Measurements from ENCODE around the gene GALNT18. TPM values are rescaled to one million over a fixed set of nuclear protein-coding genes. Genes with fewer than 3 reads are reported as not detected.

Gene GALNT18
- polyA plus RNA-seq, 1 experiment = 4.8 TPM

DNA sequence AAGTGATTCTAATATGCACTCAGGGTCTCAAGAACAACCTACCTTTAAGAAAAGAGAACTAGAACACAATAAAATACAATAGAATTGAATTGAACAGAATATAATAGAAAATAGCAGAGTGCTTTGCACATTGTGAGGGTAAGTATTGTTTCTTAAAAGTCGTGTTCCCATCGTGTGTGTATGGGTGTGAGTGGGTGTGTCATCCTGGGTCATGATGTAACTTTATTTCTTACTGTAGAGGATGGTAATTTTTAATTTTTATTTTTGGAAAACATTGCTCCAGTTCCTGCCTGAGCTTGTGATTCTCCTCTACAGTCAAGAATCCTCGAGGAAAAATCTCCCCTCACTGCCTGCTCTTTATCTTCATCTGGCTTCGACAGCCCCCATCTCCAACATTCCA is 193.1 kb downstream of the GALNT18 start:
- no peak for DNase-seq (ENCODE audit: low read depth, low spot score)
- ChIA-PET POLR2A (no interaction called here), CTCF (no interaction called here)
- no peak overlapping the region for H3K4me3 ChIP-seq (ENCODE audit: low read depth, low read length)
- no peak overlapping the region for H3K27ac ChIP-seq (ENCODE audit: low read depth, low read length)
- H3K9me3 ChIP-seq (ENCODE audit: control insufficient read depth, insufficient read depth, low read length) = no peaks in the 10 kb centered on the region
- H3K27me3 ChIP-seq (ENCODE audit: control insufficient read depth, insufficient read depth, low read length) = no peaks in the 10 kb centered on the region
- TF ChIP-seq, protein P1, sequence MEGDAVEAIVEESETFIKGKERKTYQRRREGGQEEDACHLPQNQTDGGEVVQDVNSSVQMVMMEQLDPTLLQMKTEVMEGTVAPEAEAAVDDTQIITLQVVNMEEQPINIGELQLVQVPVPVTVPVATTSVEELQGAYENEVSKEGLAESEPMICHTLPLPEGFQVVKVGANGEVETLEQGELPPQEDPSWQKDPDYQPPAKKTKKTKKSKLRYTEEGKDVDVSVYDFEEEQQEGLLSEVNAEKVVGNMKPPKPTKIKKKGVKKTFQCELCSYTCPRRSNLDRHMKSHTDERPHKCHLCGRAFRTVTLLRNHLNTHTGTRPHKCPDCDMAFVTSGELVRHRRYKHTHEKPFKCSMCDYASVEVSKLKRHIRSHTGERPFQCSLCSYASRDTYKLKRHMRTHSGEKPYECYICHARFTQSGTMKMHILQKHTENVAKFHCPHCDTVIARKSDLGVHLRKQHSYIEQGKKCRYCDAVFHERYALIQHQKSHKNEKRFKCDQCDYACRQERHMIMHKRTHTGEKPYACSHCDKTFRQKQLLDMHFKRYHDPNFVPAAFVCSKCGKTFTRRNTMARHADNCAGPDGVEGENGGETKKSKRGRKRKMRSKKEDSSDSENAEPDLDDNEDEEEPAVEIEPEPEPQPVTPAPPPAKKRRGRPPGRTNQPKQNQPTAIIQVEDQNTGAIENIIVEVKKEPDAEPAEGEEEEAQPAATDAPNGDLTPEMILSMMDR (IDR thresholded peaks at IDR 0.05; ENCODE audit: low read depth, low read length) = no peak

DNA sequence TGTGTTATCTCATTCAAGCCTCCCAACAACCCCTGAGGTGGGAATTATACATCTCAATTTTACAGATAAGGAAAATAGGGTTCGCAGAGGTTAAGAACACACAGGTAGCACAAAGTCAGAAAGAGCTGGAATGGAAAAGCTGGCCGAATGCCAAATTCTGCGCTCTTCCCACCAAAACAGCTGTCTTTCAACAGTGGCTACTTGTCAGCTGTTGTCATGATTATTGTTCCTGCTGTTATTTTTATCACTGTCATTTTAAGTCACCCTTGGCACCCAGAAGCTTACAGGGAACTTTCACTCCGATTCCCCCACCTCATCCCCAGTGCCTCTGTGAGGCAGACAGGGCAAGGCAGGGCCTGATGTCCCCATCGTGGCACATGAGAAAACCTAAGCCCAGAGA is 194.3 kb downstream of the GALNT18 start:
- POLR2A ChIA-PET = no interaction called here

DNA sequence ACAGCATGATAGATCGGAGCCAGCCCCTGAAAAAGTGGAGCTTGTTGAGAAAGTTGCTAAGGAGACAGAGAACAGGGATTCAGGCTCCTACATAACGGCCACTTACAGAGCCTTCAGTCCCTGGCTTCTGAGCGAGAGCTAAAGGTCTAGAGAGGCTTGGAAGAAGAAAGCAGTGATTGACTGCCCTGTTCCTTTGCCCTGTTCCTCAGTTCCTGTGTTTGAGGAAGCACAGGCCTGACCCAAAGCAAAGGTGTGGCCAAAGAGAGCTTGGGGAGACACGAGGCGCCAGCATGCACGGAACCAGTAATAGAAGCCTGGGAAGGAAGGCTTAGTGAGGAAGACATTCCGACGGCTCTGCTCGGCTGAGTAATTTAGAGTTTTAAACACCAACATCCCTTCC is 194.7 kb downstream of the GALNT18 start:
- H3K9me3 ChIP-seq (ENCODE audit: control insufficient read depth, insufficient read depth, low read length) = no peaks in the 10 kb centered on the region
- ChIA-PET POLR2A (no interaction called here), CTCF (interaction anchor here (1.5 kb wide), 1 partner anchor 361 kb away, joined by 4 read pairs; no protein-coding TSS in a partner anchor)
- H3K27ac ChIP-seq (ENCODE audit: low read depth, low read length) = no peak overlapping the region
- no peak for DNase-seq (ENCODE audit: low read depth, low spot score)
- H3K4me3 ChIP-seq (ENCODE audit: low read depth, low read length) = no peak overlapping the region
- no peaks in the 10 kb centered on the region for H3K27me3 ChIP-seq (ENCODE audit: control insufficient read depth, insufficient read depth, low read length)
- TF ChIP-seq, protein P1 (IDR thresholded peaks at IDR 0.05; ENCODE audit: low read depth, low read length) = no peak

More for the DNA sequence above, 194.3 kb downstream of the GALNT18 start:
- H3K4me3 ChIP-seq (ENCODE audit: low read depth, low read length) = no peak overlapping the region
- CTCF ChIA-PET = interaction anchor here (1.5 kb wide), 1 partner anchor 360 kb away, joined by 4 read pairs; no protein-coding TSS in a partner anchor
- TF ChIP-seq, protein P1 (IDR thresholded peaks at IDR 0.05; ENCODE audit: low read depth, low read length) = no peak
- DNase-seq (ENCODE audit: low read depth, low spot score) = no peak
- no peaks in the 10 kb centered on the region for H3K27me3 ChIP-seq (ENCODE audit: control insufficient read depth, insufficient read depth, low read length)
- H3K27ac ChIP-seq (ENCODE audit: low read depth, low read length) = no peak overlapping the region
- no peaks in the 10 kb centered on the region for H3K9me3 ChIP-seq (ENCODE audit: control insufficient read depth, insufficient read depth, low read length)

DNA sequence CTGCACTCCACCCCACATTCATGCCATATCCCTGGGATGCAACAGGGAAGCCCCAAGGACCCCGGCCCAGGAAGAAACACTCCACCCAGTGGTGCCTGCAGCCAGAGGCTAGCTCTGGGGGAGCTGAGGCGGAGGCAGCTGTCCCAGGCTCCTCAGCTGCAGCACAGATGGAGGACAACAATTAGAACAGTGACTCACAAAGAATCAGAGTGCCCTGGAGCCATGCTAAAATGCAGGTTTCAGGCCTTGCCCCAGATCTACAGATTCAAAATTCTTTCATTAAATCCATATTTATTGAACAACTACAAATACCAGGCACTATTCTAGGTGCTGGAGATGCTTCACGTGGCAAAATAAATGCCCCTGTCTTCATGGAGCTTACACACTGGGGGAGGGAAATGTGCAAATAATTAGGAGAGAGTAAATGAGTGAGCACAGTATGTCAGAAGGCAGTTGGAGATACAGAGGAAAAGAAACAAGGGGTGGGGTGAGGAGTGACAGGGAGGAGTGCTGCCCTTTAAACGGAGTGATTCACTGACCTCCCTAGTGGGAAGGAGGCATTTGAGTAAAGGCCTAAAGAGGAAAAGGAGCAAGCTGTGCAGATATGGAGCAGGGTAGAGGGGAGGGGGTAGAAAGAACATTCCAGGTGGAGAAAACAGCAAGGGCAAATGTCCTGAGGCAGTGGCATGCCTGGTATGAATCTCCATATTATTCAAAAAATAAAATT is 195.4 kb downstream of the GALNT18 start:
- CTCF ChIA-PET = interaction anchor here (1.5 kb wide), 1 partner anchor 361 kb away, joined by 4 read pairs; no protein-coding TSS in a partner anchor

DNA sequence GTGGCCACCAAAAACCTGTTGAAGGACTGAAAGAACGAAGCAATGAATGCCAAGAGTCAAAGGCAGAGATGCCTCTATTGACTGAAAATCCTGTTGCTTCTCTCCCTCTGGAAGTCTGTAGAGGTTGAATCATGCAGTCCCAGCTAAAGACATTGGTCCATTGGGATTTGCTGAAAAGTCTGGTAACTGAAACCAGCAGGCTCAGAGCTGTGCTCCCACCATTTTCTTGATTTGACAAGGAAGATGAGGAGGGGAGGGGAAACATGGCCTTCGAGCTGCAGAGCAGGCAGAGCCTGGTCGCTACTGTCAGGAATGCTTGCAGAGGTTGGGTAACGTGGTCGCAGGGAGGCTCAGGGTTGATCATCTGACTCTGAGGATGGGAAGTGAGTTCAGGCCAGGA is 196.0 kb downstream of the GALNT18 start:
- no peaks in the 10 kb centered on the region for H3K27me3 ChIP-seq (ENCODE audit: control insufficient read depth, insufficient read depth, low read length)
- ChIA-PET CTCF (no interaction called here), POLR2A (no interaction called here)
- TF ChIP-seq, protein P1 (IDR thresholded peaks at IDR 0.05; ENCODE audit: low read depth, low read length) = no peak
- H3K9me3 ChIP-seq (ENCODE audit: control insufficient read depth, insufficient read depth, low read length) = no peaks in the 10 kb centered on the region
- no peak overlapping the region for H3K4me3 ChIP-seq (ENCODE audit: low read depth, low read length)
- DNase-seq (ENCODE audit: low read depth, low spot score) = no peak
- no peak overlapping the region for H3K27ac ChIP-seq (ENCODE audit: low read depth, low read length)

More for the DNA sequence above, 195.4 kb downstream of the GALNT18 start:
- no peak overlapping the region for H3K4me3 ChIP-seq (ENCODE audit: low read depth, low read length)
- H3K27ac ChIP-seq (ENCODE audit: low read depth, low read length) = no peak overlapping the region
- H3K27me3 ChIP-seq (ENCODE audit: control insufficient read depth, insufficient read depth, low read length) = no peaks in the 10 kb centered on the region
- POLR2A ChIA-PET = no interaction called here
- no peaks in the 10 kb centered on the region for H3K9me3 ChIP-seq (ENCODE audit: control insufficient read depth, insufficient read depth, low read length)
- TF ChIP-seq, protein P1 (IDR thresholded peaks at IDR 0.05; ENCODE audit: low read depth, low read length) = no peak
- DNase-seq (ENCODE audit: low read depth, low spot score) = no peak

Measured in AG04450 (cell line).